Large intestine (tissue), 3 donors: Measurements from ENCODE around the gene ZFP1. TPM values are rescaled to one million over a fixed set of nuclear protein-coding genes. Genes with fewer than 3 reads are reported as not detected.
"Not testable (repeated sequence)": the region's sequence is repeated elsewhere in the genome, so short reads cannot be mapped to it uniquely, and the experiment has no call there.

Experiments
- DNase-seq, 2 donors: peaks; one replicate each; pipeline versions ENCODE4 v3.0.0 to v3.0.0-alpha.2; 2013
- H3K27ac ChIP-seq: one replicate; pipeline ENCODE4 v1.5.1; 2013; ENCODE audit warnings: low read length
- H3K27me3 ChIP-seq: 2 replicates; pipeline ENCODE4 v1.6.1; 2013; ENCODE audit warnings: low read length; ENCODE audit not compliant: control insufficient read depth, insufficient read depth
- H3K36me3 ChIP-seq: 2 replicates; pipeline ENCODE4 v1.6.1; 2013; ENCODE audit warnings: low read length; ENCODE audit not compliant: control insufficient read depth, insufficient read depth
- H3K4me1 ChIP-seq: one replicate; pipeline ENCODE4 v1.6.1; 2013; ENCODE audit warnings: low read length; ENCODE audit not compliant: control insufficient read depth, insufficient read depth
- H3K4me3 ChIP-seq: one replicate; pipeline ENCODE4 v1.5.1; 2013; ENCODE audit warnings: low read length
- H3K9me3 ChIP-seq: one replicate; pipeline ENCODE4 v1.6.1; 2013; ENCODE audit warnings: mild to moderate bottlenecking, low read depth, low read length, moderate library complexity; ENCODE audit not compliant: control insufficient read depth
- WGBS: methylation state at CpG from one replicate; pipeline ENCODE4 v1.1.5; 2013; ENCODE audit warnings: low lambda C conversion rate; ENCODE audit not compliant: insufficient coverage; 5-methylcytosine and 5-hydroxymethylcytosine counted together
- polyA plus RNA-seq: library from polyadenylated mRNA; unstranded; fragments of 120-200 nt; gene quantifications from one replicate; pipeline ENCODE4 v1.2.1, GENCODE V29; 2013

The ZFP1 gene
- polyA plus RNA-seq, 1 donor = 8.3 TPM

GRCh38 chr16:75127713-75128415 lies 20.5 kb upstream of the ZFP1 start:
- Histone ChIP-seq H3K4me3 (no peak overlapping the region), H3K4me1 (no peaks in the 10 kb centered on the region), H3K9me3 (no peaks in the 10 kb centered on the region), H3K27me3 (no peaks in the 10 kb centered on the region), H3K27ac (no peak overlapping the region), H3K36me3 (no peaks in the 10 kb centered on the region)
- WGBS = 100% methylated on average over 1 of the region's 4 CpGs
- no peak for DNase-seq

GRCh38 chr16:75129421-75130149 lies 18.7 kb upstream of the ZFP1 start:
- 20% methylated on average over 1 of the region's 5 CpGs for WGBS
- H3K4me3 ChIP-seq, DNase-seq, H3K27ac ChIP-seq, H3K9me3 ChIP-seq, H3K36me3 ChIP-seq, H3K27me3 ChIP-seq, H3K4me1 ChIP-seq: not testable (repeated sequence)

GRCh38 chr16:75130150-75130771 lies 18.1 kb upstream of the ZFP1 start:
- no peak for DNase-seq
- Histone ChIP-seq H3K4me3 (no peak overlapping the region), H3K4me1 (no peaks in the 10 kb centered on the region), H3K36me3 (no peaks in the 10 kb centered on the region), H3K27me3 (no peaks in the 10 kb centered on the region), H3K27ac (no peak overlapping the region), H3K9me3 (no peaks in the 10 kb centered on the region)
- 93% methylated on average over 3 of the region's 9 CpGs for WGBS

GRCh38 chr16:75131081-75131480 lies 17.2 kb upstream of the ZFP1 start:
- H3K36me3 ChIP-seq = no peaks in the 10 kb centered on the region
- H3K27me3 ChIP-seq = no peaks in the 10 kb centered on the region
- WGBS = 46% methylated on average over 2 of the region's 7 CpGs
- H3K4me1 ChIP-seq = no peaks in the 10 kb centered on the region
- H3K4me3 ChIP-seq = no peak overlapping the region
- DNase-seq = no peak
- no peaks in the 10 kb centered on the region for H3K9me3 ChIP-seq
- H3K27ac ChIP-seq = no peak overlapping the region

- Histone ChIP-seq H3K27me3 (no peaks in the 10 kb centered on the region), H3K36me3 (no peaks in the 10 kb centered on the region), H3K4me1 (no peaks in the 10 kb centered on the region), H3K9me3 (no peaks in the 10 kb centered on the region), H3K4me3 (no peak overlapping the region), H3K27ac (no peak overlapping the region)
- no peak for DNase-seq
- WGBS = no CpG with 5 or more reads among the region's 8 CpGs
Measured at GRCh38 chr16:75138233-75138632, 10.1 kb upstream of the ZFP1 start.

- Histone ChIP-seq H3K27me3 (no peaks in the 10 kb centered on the region), H3K4me3 (no peak overlapping the region), H3K27ac (no peak overlapping the region), H3K4me1 (no peaks in the 10 kb centered on the region), H3K9me3 (no peaks in the 10 kb centered on the region), H3K36me3 (no peaks in the 10 kb centered on the region)
- no CpG with 5 or more reads among the region's 9 CpGs for WGBS
- no peak for DNase-seq
Measured at GRCh38 chr16:75138636-75139035, 9.7 kb upstream of the ZFP1 start.

- no peak overlapping the region for H3K27ac ChIP-seq
- H3K27me3 ChIP-seq = no peaks in the 10 kb centered on the region
- WGBS = no CpG with 5 or more reads among the region's 5 CpGs
- no peaks in the 10 kb centered on the region for H3K9me3 ChIP-seq
- no peaks in the 10 kb centered on the region for H3K4me1 ChIP-seq
- H3K4me3 ChIP-seq = no peak overlapping the region
- H3K36me3 ChIP-seq = no peaks in the 10 kb centered on the region
- no peak for DNase-seq
Measured at GRCh38 chr16:75139498-75139897, 8.8 kb upstream of the ZFP1 start.

- Histone ChIP-seq H3K27me3 (no peaks in the 10 kb centered on the region), H3K4me3 (no peak overlapping the region), H3K27ac (no peak overlapping the region), H3K9me3 (peaks cover 6% of the 10 kb centered on the region), H3K4me1 (no peaks in the 10 kb centered on the region), H3K36me3 (no peaks in the 10 kb centered on the region)
- DNase-seq = no peak
- WGBS = no CpG with 5 or more reads among the region's 6 CpGs
Measured at GRCh38 chr16:75143941-75144340, 4.4 kb upstream of the ZFP1 start.

- H3K4me1 ChIP-seq = no peaks in the 10 kb centered on the region
- no peaks in the 10 kb centered on the region for H3K27me3 ChIP-seq
- no peak for DNase-seq
- H3K27ac ChIP-seq = no peak overlapping the region
- peaks cover 16% of the 10 kb centered on the region for H3K9me3 ChIP-seq
- H3K36me3 ChIP-seq = peaks cover 3% of the 10 kb centered on the region
- H3K4me3 ChIP-seq = peak overlapping the region; percentile 99
- WGBS = 61% methylated on average over 3 of the region's 3 CpGs
Measured at GRCh38 chr16:75147968-75148310, 385 bp upstream of the ZFP1 start.

- Histone ChIP-seq H3K36me3 (peaks cover 24% of the 10 kb centered on the region), H3K4me1 (no peaks in the 10 kb centered on the region), H3K9me3 (peaks cover 10% of the 10 kb centered on the region), H3K27ac (no peak overlapping the region), H3K4me3 (no peak overlapping the region), H3K27me3 (no peaks in the 10 kb centered on the region)
- DNase-seq = no peak
- 100% methylated on average over 1 of the region's 2 CpGs for WGBS
Measured at GRCh38 chr16:75151798-75152197, 3.5 kb downstream of the ZFP1 start.
